Activated CD4-positive, alpha-beta T cell treated with anti-CD3 and anti-CD28 coated beads, Interleukin-2, amount 10 ng/mL, durations not matched to agents 24 days and 14 days (primary cell): ENCODE data around the gene SOX2. TPM values are rescaled to one million over a fixed set of nuclear protein-coding genes. Genes with fewer than 3 reads are reported as not detected.

Source experiments
- DNase-seq: peaks from one replicate; pipeline ENCODE4 v3.0.0; 2022
- H3K27ac Mint-ChIP-seq: one replicate; pipeline ENCODE4 v1.8.0; 2022; ENCODE audit warnings: mild to moderate bottlenecking, mixed read lengths
- H3K27me3 Mint-ChIP-seq: one replicate; pipeline ENCODE4 v1.8.0; 2022; ENCODE audit warnings: mixed read lengths
- H3K36me3 Mint-ChIP-seq: one replicate; pipeline ENCODE4 v1.8.0; 2022; ENCODE audit warnings: low read depth, mild to moderate bottlenecking, mixed read lengths
- H3K4me1 Mint-ChIP-seq: one replicate; pipeline ENCODE4 v1.8.0; 2021; ENCODE audit warnings: mixed read lengths
- H3K4me3 Mint-ChIP-seq: one replicate; pipeline ENCODE4 v1.8.0; 2022; ENCODE audit warnings: mild to moderate bottlenecking, moderate library complexity, mixed read lengths
- H3K9me3 Mint-ChIP-seq: one replicate; pipeline ENCODE4 v1.8.0; 2021; ENCODE audit warnings: mixed read lengths
- intact Hi-C: fragments of 100-400 bp; cut with micrococcal nuclease; formaldehyde crosslinking; loops from one replicate; pipeline ENCODE4 v1.15.1; 2023
- total RNA-seq: library from RNA; stranded (reverse); gene quantifications from 2 replicates; pipeline ENCODE4 v1.2.3, GENCODE V29; 2022

Gene SOX2
- total RNA-seq, 1 donor from 2014 or later = not detected

GRCh38 chr3:181698263-181698954 lies 13.3 kb upstream of the SOX2 start:
- Mint-ChIP-seq H3K27ac (no peak overlapping the region), H3K36me3 (peaks cover 1% of the 10 kb centered on the region), H3K9me3 (peaks cover 8% of the 10 kb centered on the region), H3K27me3 (peaks cover 80% of the 10 kb centered on the region), H3K4me1 (peaks cover 14% of the 10 kb centered on the region), H3K4me3 (no peak overlapping the region)
- DNase-seq = no peak
- intact Hi-C loops = no loop called here

- peaks cover 17% of the 10 kb centered on the region for H3K4me1 Mint-ChIP-seq
- DNase-seq = no peak
- H3K27me3 Mint-ChIP-seq = peaks cover 83% of the 10 kb centered on the region
- H3K9me3 Mint-ChIP-seq = peaks cover 10% of the 10 kb centered on the region
- intact Hi-C loops = no loop called here
- peaks cover 4% of the 10 kb centered on the region for H3K36me3 Mint-ChIP-seq
- no peak overlapping the region for H3K4me3 Mint-ChIP-seq
- no peak overlapping the region for H3K27ac Mint-ChIP-seq
Observed at GRCh38 chr3:181699171-181699903, 12.4 kb upstream of the SOX2 start.

- H3K9me3 Mint-ChIP-seq = peaks cover 10% of the 10 kb centered on the region
- intact Hi-C loops = loop anchor here (1.0 to 5.0 kb wide), 3 partner anchors 25 to 982 kb away; no protein-coding TSS in a partner anchor
- peaks cover 4% of the 10 kb centered on the region for H3K36me3 Mint-ChIP-seq
- H3K4me1 Mint-ChIP-seq = peaks cover 20% of the 10 kb centered on the region
- H3K27ac Mint-ChIP-seq = peak overlapping the region; percentile 58
- peak overlapping the region; percentile 79 for H3K4me3 Mint-ChIP-seq
- H3K27me3 Mint-ChIP-seq = peaks cover 88% of the 10 kb centered on the region
- peak; percentile 88 for DNase-seq
Observed at GRCh38 chr3:181700168-181701087, 11.3 kb upstream of the SOX2 start.

- H3K4me1 Mint-ChIP-seq = peaks cover 18% of the 10 kb centered on the region
- peaks cover 88% of the 10 kb centered on the region for H3K27me3 Mint-ChIP-seq
- intact Hi-C loops = loop anchor here (1.0 to 5.0 kb wide), 3 partner anchors 24 to 982 kb away; no protein-coding TSS in a partner anchor
- H3K27ac Mint-ChIP-seq = no peak overlapping the region
- no peak for DNase-seq
- H3K36me3 Mint-ChIP-seq = peaks cover 4% of the 10 kb centered on the region
- peaks cover 10% of the 10 kb centered on the region for H3K9me3 Mint-ChIP-seq
- no peak overlapping the region for H3K4me3 Mint-ChIP-seq
Observed at GRCh38 chr3:181701096-181701495, 10.6 kb upstream of the SOX2 start.

GRCh38 chr3:181703601-181704420 lies 7.9 kb upstream of the SOX2 start:
- H3K9me3 Mint-ChIP-seq = peaks cover 10% of the 10 kb centered on the region
- H3K4me3 Mint-ChIP-seq = no peak overlapping the region
- peaks cover 4% of the 10 kb centered on the region for H3K36me3 Mint-ChIP-seq
- peaks cover 18% of the 10 kb centered on the region for H3K4me1 Mint-ChIP-seq
- peak; percentile 55 for DNase-seq
- intact Hi-C loops = loop anchor here (5.0 kb wide), 1 partner anchor 492 kb away; no protein-coding TSS in a partner anchor
- H3K27me3 Mint-ChIP-seq = peaks cover 81% of the 10 kb centered on the region
- H3K27ac Mint-ChIP-seq = no peak overlapping the region

- intact Hi-C loops = loop anchor here (5.0 kb wide), 1 partner anchor 492 kb away; no protein-coding TSS in a partner anchor
Observed at GRCh38 chr3:181704421-181705085, 7.2 kb upstream of the SOX2 start.

GRCh38 chr3:181705086-181705480 lies 6.6 kb upstream of the SOX2 start:
- no peak for DNase-seq
- intact Hi-C loops = no loop called here
- Mint-ChIP-seq H3K36me3 (peaks cover 4% of the 10 kb centered on the region), H3K27ac (no peak overlapping the region), H3K4me1 (peaks cover 24% of the 10 kb centered on the region), H3K4me3 (no peak overlapping the region), H3K27me3 (peaks cover 78% of the 10 kb centered on the region), H3K9me3 (peaks cover 14% of the 10 kb centered on the region)

More at GRCh38 chr3:181704421-181705085, 7.2 kb upstream of the SOX2 start:
- peaks cover 4% of the 10 kb centered on the region for H3K36me3 Mint-ChIP-seq
- peaks cover 19% of the 10 kb centered on the region for H3K4me1 Mint-ChIP-seq
- H3K27ac Mint-ChIP-seq = no peak overlapping the region
- H3K4me3 Mint-ChIP-seq = peak overlapping the region; percentile 26
- H3K9me3 Mint-ChIP-seq = peaks cover 10% of the 10 kb centered on the region
- peaks cover 78% of the 10 kb centered on the region for H3K27me3 Mint-ChIP-seq
- DNase-seq = peak; percentile 55

- Mint-ChIP-seq H3K27ac (no peak overlapping the region), H3K4me3 (no peak overlapping the region), H3K36me3 (peaks cover 4% of the 10 kb centered on the region), H3K4me1 (peaks cover 13% of the 10 kb centered on the region), H3K9me3 (peaks cover 7% of the 10 kb centered on the region), H3K27me3 (peaks cover 64% of the 10 kb centered on the region)
- intact Hi-C loops = no loop called here
- no peak for DNase-seq
Observed at GRCh38 chr3:181707980-181708379, 3.7 kb upstream of the SOX2 start.

GRCh38 chr3:181709537-181710279 lies 2.0 kb upstream of the SOX2 start:
- H3K27me3 Mint-ChIP-seq = peaks cover 61% of the 10 kb centered on the region
- peak overlapping the region; percentile 27 for H3K4me3 Mint-ChIP-seq
- H3K4me1 Mint-ChIP-seq = peaks cover 7% of the 10 kb centered on the region
- DNase-seq = peak; percentile 89
- no peaks in the 10 kb centered on the region for H3K36me3 Mint-ChIP-seq
- H3K9me3 Mint-ChIP-seq = peaks cover 4% of the 10 kb centered on the region
- peak overlapping the region; percentile 72 for H3K27ac Mint-ChIP-seq
- intact Hi-C loops = loop anchor here (1.0 kb wide), 1 partner anchor 974 kb away; no protein-coding TSS in a partner anchor

GRCh38 chr3:181710345-181711291 lies 1.1 kb upstream of the SOX2 start:
- peaks cover 6% of the 10 kb centered on the region for H3K4me1 Mint-ChIP-seq
- intact Hi-C loops = no loop called here

GRCh38 chr3:181712226-181712552 lies 464 bp downstream of the SOX2 start:
- Mint-ChIP-seq H3K4me1 (peaks cover 6% of the 10 kb centered on the region), H3K27me3 (peaks cover 66% of the 10 kb centered on the region), H3K4me3 (no peak overlapping the region), H3K36me3 (no peaks in the 10 kb centered on the region), H3K9me3 (peaks cover 4% of the 10 kb centered on the region), H3K27ac (peak overlapping the region; percentile 20)
- intact Hi-C loops = loop anchor here (1.0 kb wide), 2 partner anchors 10 to 12 kb away; no protein-coding TSS in a partner anchor
- no peak for DNase-seq

More at GRCh38 chr3:181710345-181711291, 1.1 kb upstream of the SOX2 start:
- no peak overlapping the region for H3K4me3 Mint-ChIP-seq
- no peak overlapping the region for H3K27ac Mint-ChIP-seq
- peaks cover 61% of the 10 kb centered on the region for H3K27me3 Mint-ChIP-seq
- no peak for DNase-seq
- H3K9me3 Mint-ChIP-seq = peaks cover 4% of the 10 kb centered on the region
- no peaks in the 10 kb centered on the region for H3K36me3 Mint-ChIP-seq
